GM04504 (cell line): ENCODE data around the gene POLR1F.

Experiments used
- DNase-seq: peaks from one replicate; pipeline ENCODE4 v3.0.0-alpha.2; 2012; ENCODE audit warnings: low read depth

The POLR1F gene

GRCh38 chr7:19675816-19676215 is 33.0 kb downstream of the POLR1F start:
- DNase-seq, result no peak

GRCh38 chr7:19674266-19674960 is 34.4 kb downstream of the POLR1F start:
- no peak for DNase-seq

GRCh38 chr7:19670806-19671205 is 38.0 kb downstream of the POLR1F start:
- DNase-seq, result no peak

GRCh38 chr7:19665399-19666008 is 43.3 kb downstream of the POLR1F start:
- DNase-seq, result no peak

GRCh38 chr7:19663816-19664462 is 44.9 kb downstream of the POLR1F start:
- DNase-seq, result no peak

GRCh38 chr7:19648791-19649190 is 60.0 kb downstream of the POLR1F start:
- no peak for DNase-seq
